Neural cell (in vitro differentiated cells): ENCODE results near the gene PADI3. TPM values are rescaled to one million over a fixed set of nuclear protein-coding genes. Genes with fewer than 3 reads are reported as not detected.

Experiments
- H2AFZ ChIP-seq: fragments of 200-600, 300-800 bp; sonication (generic), shearing (Covaris generic); 2 replicates; pipeline ENCODE4 v1.6.0; 2014; ENCODE audit warnings: low read depth, mild to moderate bottlenecking, antibody characterized with exemption, low read length, moderate library complexity
- H3F3A ChIP-seq: fragments of 200-600 bp; shearing (Covaris generic); 2 replicates; pipeline ENCODE4 v1.6.1; 2016; ENCODE audit warnings: mild to moderate bottlenecking, moderate library complexity, mixed read lengths, antibody characterized with exemption, low read length; ENCODE audit not compliant: insufficient read depth, poor library complexity, severe bottlenecking
- H3K27ac ChIP-seq: fragments of 200-600, 300-800 bp; sonication (generic), shearing (Covaris generic); 2 replicates; pipeline ENCODE4 v1.5.1; 2014; ENCODE audit warnings: mild to moderate bottlenecking, low read length, moderate library complexity
- H3K27me3 ChIP-seq: fragments of 300-800, 200-600 bp; sonication (generic), shearing (Covaris generic); 2 replicates; pipeline ENCODE4 v1.6.0; 2014; ENCODE audit warnings: mild to moderate bottlenecking, low read depth, low read length, moderate library complexity; ENCODE audit not compliant: insufficient read depth
- H3K36me3 ChIP-seq: fragments of 300-800, 200-600 bp; sonication (generic), shearing (Covaris generic); 2 replicates; pipeline ENCODE4 v1.5.1; 2014; ENCODE audit warnings: mild to moderate bottlenecking, antibody characterized with exemption, low read length, moderate library complexity; ENCODE audit not compliant: insufficient read depth
- H3K4me2 ChIP-seq: fragments of 300-800, 200-600 bp; sonication (generic), shearing (Covaris generic); 2 replicates; pipeline ENCODE4 v1.6.0; 2014; ENCODE audit warnings: mild to moderate bottlenecking, low read length
- H3K4me3 ChIP-seq: fragments of 300-800, 200-600 bp; sonication (generic), shearing (Covaris generic); 2 replicates; pipeline ENCODE4 v1.5.1; 2014; ENCODE audit warnings: mild to moderate bottlenecking, low read length, moderate library complexity
- H3K79me2 ChIP-seq: fragments of 200-600 bp; shearing (Covaris generic); replicated peaks from 2 replicates; pipeline ENCODE4 v1.6.0; 2014; ENCODE audit warnings: mild to moderate bottlenecking, low read length, moderate library complexity; ENCODE audit not compliant: insufficient read depth
- H3K9ac ChIP-seq: fragments of 300-800, 200-600 bp; sonication (generic), shearing (Covaris generic); 2 replicates; pipeline ENCODE4 v1.6.1; 2016; ENCODE audit warnings: mild to moderate bottlenecking, low read length, mixed read lengths
- H3K9me2 ChIP-seq: fragments of 200-600 bp; shearing (Covaris generic); 2 replicates; pipeline ENCODE4 v1.6.1; 2016; ENCODE audit warnings: mild to moderate bottlenecking, low read length, mixed read lengths; ENCODE audit not compliant: insufficient read depth
- H3K9me3 ChIP-seq: fragments of 200-600, 300-800 bp; sonication (generic), shearing (Covaris generic); 2 replicates; pipeline ENCODE4 v1.6.1; 2016; ENCODE audit warnings: mild to moderate bottlenecking, mixed run types, low read length, moderate library complexity, mixed read lengths
- H4K20me1 ChIP-seq: fragments of 200-600 bp; shearing (Covaris generic); 2 replicates; pipeline ENCODE4 v1.6.1; 2016; ENCODE audit warnings: mild to moderate bottlenecking, mixed run types; ENCODE audit not compliant: insufficient read depth
- CTCF ChIP-seq: fragments of 450-650 bp; IDR thresholded peaks from 2 replicates; pipeline ENCODE4 v1.5.1; 2014; ENCODE audit warnings: antibody characterized with exemption, mild to moderate bottlenecking, moderate library complexity; ENCODE audit not compliant: poor library complexity, severe bottlenecking
- EP300 ChIP-seq: fragments of 450-650 bp; conservative IDR thresholded peaks from 2 replicates; pipeline ENCODE4 v1.6.1; 2014; ENCODE audit warnings: antibody characterized with exemption, mild to moderate bottlenecking, moderate library complexity; ENCODE audit not compliant: poor library complexity, severe bottlenecking
- EZH2 ChIP-seq: fragments of 200-600, 300-800 bp; shearing (Covaris generic), sonication (generic); IDR thresholded peaks from 2 replicates; pipeline ENCODE4 v1.6.1; 2014; ENCODE audit warnings: antibody characterized with exemption, low read length, borderline replicate concordance, mild to moderate bottlenecking; ENCODE audit not compliant: insufficient read depth, poor library complexity, severe bottlenecking
- MXI1 ChIP-seq: fragments of 450-650 bp; conservative IDR thresholded peaks from 2 replicates; pipeline ENCODE4 v1.6.1; 2014; ENCODE audit warnings: antibody characterized with exemption, mild to moderate bottlenecking; ENCODE audit not compliant: poor library complexity, severe bottlenecking
- POLR2AphosphoS5 ChIP-seq: IDR thresholded peaks from 2 replicates; pipeline ENCODE4 v1.6.1; 2012
- RAD21 ChIP-seq: fragments of 450-650 bp; conservative IDR thresholded peaks from 2 replicates; pipeline ENCODE4 v1.6.1; 2014; ENCODE audit warnings: antibody characterized with exemption, mild to moderate bottlenecking, moderate library complexity
- REST ChIP-seq: IDR thresholded peaks from 2 replicates; pipeline ENCODE4 v1.6.1; 2012; ENCODE audit warnings: borderline replicate concordance
- SMC3 ChIP-seq: fragments of 450-650 bp; conservative IDR thresholded peaks from 2 replicates; pipeline ENCODE4 v1.6.1; 2014; ENCODE audit warnings: antibody characterized with exemption, mild to moderate bottlenecking, moderate library complexity; ENCODE audit not compliant: poor library complexity
- TAF1 ChIP-seq: IDR thresholded peaks from 2 replicates; pipeline ENCODE4 v1.6.1; 2012; ENCODE audit warnings: low read depth
- polyA plus RNA-seq: library from polyadenylated mRNA; depleted of rRNA; stranded (reverse); fragments of >200 nt; gene quantifications from 2 replicates; pipeline ENCODE4 v1.2.3, GENCODE V29; 2014

The PADI3 gene
- polyA plus RNA-seq, 1 donor from 2014 or later: not detected

- Histone ChIP-seq H3K36me3 (no peaks in the 10 kb centered on the region), H3K27me3 (no peaks in the 10 kb centered on the region), H2AFZ (no peak overlapping the region), H4K20me1 (no peaks in the 10 kb centered on the region), H3K4me3 (no peak overlapping the region), H3K4me2 (no peak overlapping the region), H3F3A (no peaks in the 10 kb centered on the region), H3K9me2 (no peaks in the 10 kb centered on the region), H3K79me2 (no peaks in the 10 kb centered on the region), H3K27ac (no peak overlapping the region), H3K9me3 (no peaks in the 10 kb centered on the region), H3K9ac (no peak overlapping the region)
- TF ChIP-seq MXI1 (no peak), TAF1 (no peak), SMC3 (no peak), CTCF (no peak), RAD21 (no peak), POLR2AphosphoS5 (no peak), REST (no peak), EP300 (no peak), EZH2 (no peak)
Observed at GRCh38 chr1:17292299-17293160, 43.6 kb downstream of the PADI3 start.

GRCh38 chr1:17293681-17294425 is 45.0 kb downstream of the PADI3 start:
- H3K9me2 ChIP-seq: no peaks in the 10 kb centered on the region
- H3K27me3 ChIP-seq: no peaks in the 10 kb centered on the region
- no peak overlapping the region for H2AFZ ChIP-seq
- H4K20me1 ChIP-seq: no peaks in the 10 kb centered on the region
- no peaks in the 10 kb centered on the region for H3K36me3 ChIP-seq
- no peak overlapping the region for H3K4me3 ChIP-seq
- H3F3A ChIP-seq: no peaks in the 10 kb centered on the region
- H3K4me2 ChIP-seq: no peak overlapping the region
- TF ChIP-seq MXI1: no peak
- no peak for TF ChIP-seq CTCF
- TF ChIP-seq EZH2: no peak
- TF ChIP-seq EP300: no peak
- no peak overlapping the region for H3K27ac ChIP-seq
- no peaks in the 10 kb centered on the region for H3K79me2 ChIP-seq
- no peaks in the 10 kb centered on the region for H3K9me3 ChIP-seq
- H3K9ac ChIP-seq: no peak overlapping the region
